Measurements from ENCODE around the gene MRPL43. TPM values are rescaled to one million over a fixed set of nuclear protein-coding genes. Genes with fewer than 3 reads are reported as not detected.
A peak's percentile ranks its signal among the peaks of the same experiment; 100 is the strongest.

The MRPL43 gene
- total and polyA plus RNA-seq, 9 of the 15 experiments (the other 6 are each of a cell fraction or from before 2014, with no cell fraction given) = 15.1 to 63.7 (median 37.2) TPM

- H2AFZ ChIP-seq (ENCODE audit: low read depth, low read length) = peak overlapping the region; percentile 86
- peak overlapping the region; percentile 100 for H3K4me2 ChIP-seq (ENCODE audit: insufficient read depth, low read length)
- peak overlapping the region; percentile 93 for H3K27ac ChIP-seq (ENCODE audit: extremely low read depth, low read depth, low read length)
- ChIA-PET CTCF (ENCODE audit: low intra/inter-chr PET ratio) (interaction anchor here (9.3 kb wide), 1 partner anchor 15 kb away, joined by 150 read pairs; no protein-coding TSS in a partner anchor), POLR2A (interaction anchor here (0.6 to 1.0 kb wide), 2 partner anchors 9 to 11 kb away, joined by 3 to 4 read pairs; no protein-coding TSS in a partner anchor)
- peak; percentile 11 for FAIRE-seq
- peak; percentile 75 for ATAC-seq
- peaks cover 33% of the 10 kb centered on the region; the same call in 2 of the 3 replicates for H3K36me3 ChIP-seq (ENCODE audit: control insufficient read depth, insufficient read depth, low read length)
- no TSS peak for BruUV-seq (replicated peaks)
- H3K9me3 ChIP-seq (replicated peaks; ENCODE audit: control insufficient read depth, insufficient read depth, low read depth, low read length) = no peaks in the 10 kb centered on the region
- no peaks in the 10 kb centered on the region for H3K9me1 ChIP-seq (ENCODE audit: control insufficient read depth, insufficient read depth, low read length)
- H3K9ac ChIP-seq (ENCODE audit: insufficient read depth in 1 of 2, low read depth in 2 of 2, low read length in 2 of 2) = peak overlapping the region; percentile 85 to 90
- peak; percentile 57 to 83 (median 72) for DNase-seq (ENCODE audit: extremely low read depth in 1 of 4, low spot score in 3 of 4)
- H3K4me3 ChIP-seq = peak overlapping the region; percentile 76
- peaks cover 26 to 72% of the 10 kb centered on the region in 2 experiments; a peak in 4 of 5 replicates for H3K4me1 ChIP-seq (replicated peaks in 1 of 2; ENCODE audit: control insufficient read depth in 2 of 2, insufficient read depth in 2 of 2, low read length in 2 of 2)
- H3K27me3 ChIP-seq (ENCODE audit: control insufficient read depth in 2 of 2, insufficient read depth in 2 of 2, low read length in 2 of 2) = no peaks in the 10 kb centered on the region
- 0% methylated on average over 25 of the region's 66 CpGs for whole genome bisulfite sequencing (ENCODE audit: insufficient coverage, low coverage, missing lambda C conversion rate)
- intact Hi-C loops (cut with micrococcal nuclease) (loop anchor here (1.0 kb wide), 1 partner anchor 14 kb away; no protein-coding TSS in a partner anchor), in situ Hi-C loops (cut with MboI) (loop anchor here (25.0 kb wide), 1 partner anchor 1040 kb away; no protein-coding TSS in a partner anchor)
- no peaks in the 10 kb centered on the region for H4K20me1 ChIP-seq (replicated peaks; ENCODE audit: control insufficient read depth, insufficient read depth, low read length)
- peaks cover 58% of the 10 kb centered on the region for H3K79me2 ChIP-seq (ENCODE audit: control insufficient read depth, insufficient read depth, low read length)
- TF ChIP-seq MCM2 (IDR thresholded peaks at IDR 0.05; ENCODE audit: low read depth) (no peak), NFIC (IDR thresholded peaks at IDR 0.05) (no peak), RBM17 (IDR thresholded peaks at IDR 0.05; ENCODE audit: borderline replicate concordance, low read depth, low read length) (no peak), SNIP1 (IDR thresholded peaks at IDR 0.05; ENCODE audit: low read depth) (no peak), EP400 (IDR thresholded peaks at IDR 0.05) (peak; percentile 71), HMGN3 (IDR thresholded peaks at IDR 0.05; ENCODE audit: borderline replicate concordance, extremely low read depth, insufficient read length, low read depth, low read length) (peak; percentile 4), ZC3H11A (IDR thresholded peaks at IDR 0.05; ENCODE audit: low read depth, low read length) (no peak), ELF2 (CRISPR knock-in tag; IDR thresholded peaks at IDR 0.05) (no peak), ZFP30 (CRISPR knock-in tag; IDR thresholded peaks at IDR 0.05; ENCODE audit: borderline replicate concordance) (no peak), GATA2 (CRISPR knock-in tag; IDR thresholded peaks at IDR 0.05) (no peak), FIP1L1 (IDR thresholded peaks at IDR 0.05; ENCODE audit: low read depth, low read length, poor library complexity, severe bottlenecking) (peak; percentile 79), RB1 (IDR thresholded peaks at IDR 0.05; ENCODE audit: low read depth) (peak; percentile 47; the same call in 1 of the 2 replicates)
- TF ChIP-seq, protein P1, sequence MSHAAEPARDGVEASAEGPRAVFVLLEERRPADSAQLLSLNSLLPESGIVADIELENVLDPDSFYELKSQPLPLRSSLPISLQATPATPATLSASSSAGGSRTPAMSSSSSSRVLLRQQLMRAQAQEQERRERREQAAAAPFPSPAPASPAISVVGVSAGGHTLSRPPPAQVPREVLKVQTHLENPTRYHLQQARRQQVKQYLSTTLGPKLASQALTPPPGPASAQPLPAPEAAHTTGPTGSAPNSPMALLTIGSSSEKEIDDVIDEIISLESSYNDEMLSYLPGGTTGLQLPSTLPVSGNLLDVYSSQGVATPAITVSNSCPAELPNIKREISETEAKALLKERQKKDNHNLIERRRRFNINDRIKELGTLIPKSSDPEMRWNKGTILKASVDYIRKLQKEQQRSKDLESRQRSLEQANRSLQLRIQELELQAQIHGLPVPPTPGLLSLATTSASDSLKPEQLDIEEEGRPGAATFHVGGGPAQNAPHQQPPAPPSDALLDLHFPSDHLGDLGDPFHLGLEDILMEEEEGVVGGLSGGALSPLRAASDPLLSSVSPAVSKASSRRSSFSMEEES (CRISPR knock-in tag; IDR thresholded peaks at IDR 0.05) = peak; percentile 40; the same call in 1 of the 2 replicates
- TF ChIP-seq, protein P2, sequence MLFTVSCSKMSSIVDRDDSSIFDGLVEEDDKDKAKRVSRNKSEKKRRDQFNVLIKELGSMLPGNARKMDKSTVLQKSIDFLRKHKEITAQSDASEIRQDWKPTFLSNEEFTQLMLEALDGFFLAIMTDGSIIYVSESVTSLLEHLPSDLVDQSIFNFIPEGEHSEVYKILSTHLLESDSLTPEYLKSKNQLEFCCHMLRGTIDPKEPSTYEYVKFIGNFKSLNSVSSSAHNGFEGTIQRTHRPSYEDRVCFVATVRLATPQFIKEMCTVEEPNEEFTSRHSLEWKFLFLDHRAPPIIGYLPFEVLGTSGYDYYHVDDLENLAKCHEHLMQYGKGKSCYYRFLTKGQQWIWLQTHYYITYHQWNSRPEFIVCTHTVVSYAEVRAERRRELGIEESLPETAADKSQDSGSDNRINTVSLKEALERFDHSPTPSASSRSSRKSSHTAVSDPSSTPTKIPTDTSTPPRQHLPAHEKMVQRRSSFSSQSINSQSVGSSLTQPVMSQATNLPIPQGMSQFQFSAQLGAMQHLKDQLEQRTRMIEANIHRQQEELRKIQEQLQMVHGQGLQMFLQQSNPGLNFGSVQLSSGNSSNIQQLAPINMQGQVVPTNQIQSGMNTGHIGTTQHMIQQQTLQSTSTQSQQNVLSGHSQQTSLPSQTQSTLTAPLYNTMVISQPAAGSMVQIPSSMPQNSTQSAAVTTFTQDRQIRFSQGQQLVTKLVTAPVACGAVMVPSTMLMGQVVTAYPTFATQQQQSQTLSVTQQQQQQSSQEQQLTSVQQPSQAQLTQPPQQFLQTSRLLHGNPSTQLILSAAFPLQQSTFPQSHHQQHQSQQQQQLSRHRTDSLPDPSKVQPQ (CRISPR knock-in tag; IDR thresholded peaks at IDR 0.05; ENCODE audit: borderline replicate concordance) = no peak
- TF ChIP-seq, protein P3, sequence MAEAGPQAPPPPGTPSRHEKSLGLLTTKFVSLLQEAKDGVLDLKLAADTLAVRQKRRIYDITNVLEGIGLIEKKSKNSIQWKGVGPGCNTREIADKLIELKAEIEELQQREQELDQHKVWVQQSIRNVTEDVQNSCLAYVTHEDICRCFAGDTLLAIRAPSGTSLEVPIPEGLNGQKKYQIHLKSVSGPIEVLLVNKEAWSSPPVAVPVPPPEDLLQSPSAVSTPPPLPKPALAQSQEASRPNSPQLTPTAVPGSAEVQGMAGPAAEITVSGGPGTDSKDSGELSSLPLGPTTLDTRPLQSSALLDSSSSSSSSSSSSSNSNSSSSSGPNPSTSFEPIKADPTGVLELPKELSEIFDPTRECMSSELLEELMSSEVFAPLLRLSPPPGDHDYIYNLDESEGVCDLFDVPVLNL (CRISPR knock-in tag; IDR thresholded peaks at IDR 0.05; ENCODE audit: low read depth) = no peak
Observed at GRCh38 chr10:100997360-100998182, 10.3 kb upstream of the MRPL43 start.
